GM12878 (cell line): Measurements from ENCODE around the gene CNPY1.

Experiments used
- FOXM1 ChIP-seq: IDR thresholded peaks from 2 replicates; pipeline ENCODE4 v1.6.1; 2012; ENCODE audit warnings: low read depth, mild to moderate bottlenecking, inconsistent platforms, low read length, moderate library complexity
- MTA2 ChIP-seq: fragments of 450-650 bp; IDR thresholded peaks from 2 replicates; pipeline ENCODE4 v1.6.1; 2016; ENCODE audit warnings: low read depth, mild to moderate bottlenecking, moderate library complexity
- MTA3 ChIP-seq: IDR thresholded peaks from 2 replicates; pipeline ENCODE4 v1.6.1; 2012; ENCODE audit warnings: low read length, inconsistent platforms, borderline replicate concordance
- POLR2A ChIP-seq: IDR thresholded peaks from 2 replicates; pipeline ENCODE4 v1.6.1; 2011; ENCODE audit warnings: low read depth, mild to moderate bottlenecking, low read length
- RAD51 ChIP-seq: fragments of 450-650 bp; IDR thresholded peaks from 2 replicates; pipeline ENCODE4 v1.6.1; 2016; ENCODE audit warnings: moderate library complexity, mild to moderate bottlenecking, inconsistent platforms
- SMC3 ChIP-seq: IDR thresholded peaks from 2 replicates; pipeline ENCODE4 v1.6.1; 2011; ENCODE audit warnings: low read length, improper control_type of control experiment, borderline replicate concordance
- ZNF274 ChIP-seq: IDR thresholded peaks from one replicate; pipeline ENCODE4 v1.8.0; 2011; ENCODE audit not compliant: insufficient read length, insufficient read depth
- TF ChIP-seq, protein P1 (sequence below), 3 experiments: IDR thresholded peaks in 2 of 3; conservative IDR thresholded peaks in 1 of 3; 2 replicates each; pipeline ENCODE4 v1.5.1; 2011; ENCODE audit warnings: low read depth in 3 of 3, low read length in 3 of 3, mild to moderate bottlenecking in 3 of 3, control low read depth in 2 of 3, moderate library complexity in 2 of 3, inconsistent platforms in 1 of 3, mixed read lengths in 1 of 3; ENCODE audit not compliant: control insufficient read depth in 2 of 3, insufficient read depth in 1 of 3; ENCODE audit errors: extremely low read depth in 1 of 3
- TF ChIP-seq, protein P2 (sequence below): IDR thresholded peaks from 2 replicates; pipeline ENCODE4 v1.6.1; 2011; ENCODE audit warnings: low read depth, mild to moderate bottlenecking, low read length, moderate library complexity, borderline replicate concordance; ENCODE audit errors: extremely low read depth

DNA sequence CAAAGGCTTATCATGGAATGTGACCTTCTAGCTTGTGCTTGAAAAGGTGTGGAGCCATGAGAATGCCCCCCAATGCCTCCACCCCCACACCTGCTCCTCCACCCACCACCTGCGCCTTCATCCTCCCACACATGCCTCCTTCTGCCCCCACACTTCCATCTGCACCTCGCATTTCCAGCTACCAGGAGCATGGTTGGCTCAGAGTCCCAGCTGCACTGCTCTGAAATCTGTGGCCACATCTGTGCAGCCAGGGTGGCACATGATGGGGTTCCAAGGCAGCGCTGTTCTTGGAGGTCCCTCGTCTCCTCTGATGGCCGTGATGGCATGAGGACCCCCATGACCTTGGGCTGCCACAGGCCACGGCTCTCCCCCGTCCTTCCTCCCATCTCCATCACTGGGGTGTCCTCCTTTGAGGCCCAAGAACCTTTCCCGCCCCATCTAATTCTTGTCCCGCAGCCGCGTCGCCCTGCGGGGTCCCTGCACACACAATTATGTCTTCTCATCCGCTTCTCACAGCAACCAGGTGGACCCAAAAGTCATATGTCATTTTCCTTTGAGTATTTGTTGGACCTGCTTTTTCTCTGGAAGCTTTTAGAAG, 40.6 kb upstream of the CNPY1 start:
- TF ChIP-seq MTA2 = no peak
- TF ChIP-seq, protein P1, sequence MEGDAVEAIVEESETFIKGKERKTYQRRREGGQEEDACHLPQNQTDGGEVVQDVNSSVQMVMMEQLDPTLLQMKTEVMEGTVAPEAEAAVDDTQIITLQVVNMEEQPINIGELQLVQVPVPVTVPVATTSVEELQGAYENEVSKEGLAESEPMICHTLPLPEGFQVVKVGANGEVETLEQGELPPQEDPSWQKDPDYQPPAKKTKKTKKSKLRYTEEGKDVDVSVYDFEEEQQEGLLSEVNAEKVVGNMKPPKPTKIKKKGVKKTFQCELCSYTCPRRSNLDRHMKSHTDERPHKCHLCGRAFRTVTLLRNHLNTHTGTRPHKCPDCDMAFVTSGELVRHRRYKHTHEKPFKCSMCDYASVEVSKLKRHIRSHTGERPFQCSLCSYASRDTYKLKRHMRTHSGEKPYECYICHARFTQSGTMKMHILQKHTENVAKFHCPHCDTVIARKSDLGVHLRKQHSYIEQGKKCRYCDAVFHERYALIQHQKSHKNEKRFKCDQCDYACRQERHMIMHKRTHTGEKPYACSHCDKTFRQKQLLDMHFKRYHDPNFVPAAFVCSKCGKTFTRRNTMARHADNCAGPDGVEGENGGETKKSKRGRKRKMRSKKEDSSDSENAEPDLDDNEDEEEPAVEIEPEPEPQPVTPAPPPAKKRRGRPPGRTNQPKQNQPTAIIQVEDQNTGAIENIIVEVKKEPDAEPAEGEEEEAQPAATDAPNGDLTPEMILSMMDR (IDR thresholded peaks at IDR 0.05 in 2 of 3, conservative IDR thresholded peaks at IDR 0.05 in 1 of 3; ENCODE audit: control insufficient read depth in 2 of 3, extremely low read depth in 1 of 3, insufficient read depth in 1 of 3, low read depth in 3 of 3, low read length in 3 of 3) = no peak
- TF ChIP-seq MTA3 = no peak
- no peak for TF ChIP-seq POLR2A
- no peak for TF ChIP-seq RAD51
- TF ChIP-seq ZNF274 = no peak
- TF ChIP-seq SMC3 = no peak
- no peak for TF ChIP-seq FOXM1
- TF ChIP-seq, protein P2, sequence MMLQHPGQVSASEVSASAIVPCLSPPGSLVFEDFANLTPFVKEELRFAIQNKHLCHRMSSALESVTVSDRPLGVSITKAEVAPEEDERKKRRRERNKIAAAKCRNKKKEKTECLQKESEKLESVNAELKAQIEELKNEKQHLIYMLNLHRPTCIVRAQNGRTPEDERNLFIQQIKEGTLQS = no peak
